Left ventricle myocardium inferior (tissue), 1 donor: ENCODE measurements around the gene ACTR6. TPM values are rescaled to one million over a fixed set of nuclear protein-coding genes. Genes with fewer than 3 reads are reported as not detected.

ENCODE experiments used
- DNase-seq: peaks from one replicate; pipeline ENCODE4 v3.0.0-alpha.2; 2020
- H3K27ac ChIP-seq: fragments of 200-600 bp; replicated peaks from 2 replicates; pipeline ENCODE4 v1.8.0; 2021
- H3K27me3 ChIP-seq: fragments of 200-600 bp; 2 replicates; pipeline ENCODE4 v1.8.0; 2021; ENCODE audit warnings: low read depth
- H3K36me3 ChIP-seq: fragments of 200-600 bp; 2 replicates; pipeline ENCODE4 v1.8.0; 2021
- H3K4me1 ChIP-seq: fragments of 200-600 bp; 2 replicates; pipeline ENCODE4 v1.8.0; 2021
- H3K4me3 ChIP-seq: fragments of 200-600 bp; 2 replicates; pipeline ENCODE4 v1.8.0; 2021; ENCODE audit warnings: mild to moderate bottlenecking, moderate library complexity
- H3K9me3 ChIP-seq: fragments of 200-600 bp; replicated peaks from 2 replicates; pipeline ENCODE4 v1.8.0; 2021
- intact Hi-C: fragments of 100-400 bp; cut with micrococcal nuclease; formaldehyde crosslinking; loops from one replicate; pipeline ENCODE4 v1.11.0; 2022
- total RNA-seq: library from RNA; stranded (reverse); fragmentation: NEBNext Ultra II Directional; extraction: Animal tissue kit (Norgen Biotek cat#: 25700); gene quantifications from one replicate; pipeline ENCODE4 v1.2.1, GENCODE V29; 2021
- TF ChIP-seq, protein P1 (sequence below): fragments of 200-600 bp; IDR thresholded peaks from 2 replicates; pipeline ENCODE4 v1.8.0; 2021; ENCODE audit warnings: antibody characterized with exemption, mild to moderate bottlenecking, borderline replicate concordance
- donor health status: DM: no; HTN: yes; CAD: no; lungs with severe emphysema.

The ACTR6 gene
- total RNA-seq, 1 donor from 2014 or later, result 18.3 TPM

DNA sequence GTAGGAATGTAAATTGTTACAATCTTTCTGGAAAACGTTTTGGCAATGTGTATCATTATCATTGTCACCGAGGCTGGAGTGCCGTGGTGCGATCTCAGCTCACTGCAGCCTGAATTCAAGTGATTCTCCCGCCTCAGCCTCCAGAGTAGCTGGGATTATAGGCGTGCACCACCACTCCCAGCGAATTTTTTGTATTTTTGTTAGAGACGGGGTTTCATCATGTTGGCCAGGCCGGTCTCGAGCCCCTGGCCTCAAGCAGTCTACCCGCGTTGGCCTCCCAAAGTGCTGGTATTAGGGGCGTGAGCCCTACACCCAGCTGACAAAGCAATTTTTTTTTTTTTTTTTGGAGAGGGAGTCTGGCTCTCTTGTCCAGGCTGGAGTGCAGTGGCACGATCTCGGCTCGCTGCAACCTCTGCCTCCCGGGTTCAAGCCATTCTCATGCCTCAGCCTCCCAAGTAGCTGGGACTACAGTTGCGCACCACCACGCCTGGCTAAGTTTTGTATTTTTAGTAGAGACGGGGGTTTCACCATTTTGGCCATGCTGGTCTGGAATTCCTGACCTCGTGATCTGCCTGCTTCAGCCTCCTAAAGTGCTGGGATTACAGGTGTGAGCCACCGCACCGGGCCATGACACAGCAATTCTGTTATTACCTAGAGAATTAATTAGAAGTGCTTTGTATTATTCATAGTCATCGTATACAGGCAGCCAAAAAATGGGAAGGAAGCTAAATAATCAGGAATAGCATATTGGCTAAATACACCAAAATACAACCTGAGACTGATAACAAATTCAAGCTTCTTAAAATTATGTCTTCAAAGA lies 1.2 kb downstream of the ACTR6 start:
- intact Hi-C loops, result no loop called here
- peaks cover 35% of the 10 kb centered on the region for H3K4me1 ChIP-seq
- no peaks in the 10 kb centered on the region for H3K9me3 ChIP-seq
- peak overlapping the region; percentile 93 for H3K4me3 ChIP-seq
- no peak overlapping the region for H3K27ac ChIP-seq
- TF ChIP-seq, protein P1, sequence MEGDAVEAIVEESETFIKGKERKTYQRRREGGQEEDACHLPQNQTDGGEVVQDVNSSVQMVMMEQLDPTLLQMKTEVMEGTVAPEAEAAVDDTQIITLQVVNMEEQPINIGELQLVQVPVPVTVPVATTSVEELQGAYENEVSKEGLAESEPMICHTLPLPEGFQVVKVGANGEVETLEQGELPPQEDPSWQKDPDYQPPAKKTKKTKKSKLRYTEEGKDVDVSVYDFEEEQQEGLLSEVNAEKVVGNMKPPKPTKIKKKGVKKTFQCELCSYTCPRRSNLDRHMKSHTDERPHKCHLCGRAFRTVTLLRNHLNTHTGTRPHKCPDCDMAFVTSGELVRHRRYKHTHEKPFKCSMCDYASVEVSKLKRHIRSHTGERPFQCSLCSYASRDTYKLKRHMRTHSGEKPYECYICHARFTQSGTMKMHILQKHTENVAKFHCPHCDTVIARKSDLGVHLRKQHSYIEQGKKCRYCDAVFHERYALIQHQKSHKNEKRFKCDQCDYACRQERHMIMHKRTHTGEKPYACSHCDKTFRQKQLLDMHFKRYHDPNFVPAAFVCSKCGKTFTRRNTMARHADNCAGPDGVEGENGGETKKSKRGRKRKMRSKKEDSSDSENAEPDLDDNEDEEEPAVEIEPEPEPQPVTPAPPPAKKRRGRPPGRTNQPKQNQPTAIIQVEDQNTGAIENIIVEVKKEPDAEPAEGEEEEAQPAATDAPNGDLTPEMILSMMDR, result no peak
- no peaks in the 10 kb centered on the region for H3K27me3 ChIP-seq
- H3K36me3 ChIP-seq, result peaks cover 17% of the 10 kb centered on the region
- no peak for DNase-seq

DNA sequence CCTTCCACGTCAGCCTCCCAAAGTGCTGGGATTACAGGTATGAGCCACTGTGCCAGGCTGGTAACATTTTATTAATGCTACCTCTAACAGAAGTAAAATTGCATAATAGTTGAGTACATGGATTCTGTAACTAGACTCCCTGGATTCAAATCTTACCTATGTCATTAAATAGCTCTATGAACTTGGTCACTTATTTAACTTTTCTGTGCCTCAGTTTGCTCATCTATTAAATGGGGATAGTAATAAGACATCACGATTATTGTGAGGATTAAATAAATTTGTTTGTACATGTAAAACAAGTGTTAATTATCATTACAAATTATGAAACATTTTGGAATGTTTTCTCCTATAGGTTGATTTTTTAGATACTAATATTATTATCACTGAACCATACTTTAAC lies 6.7 kb downstream of the ACTR6 start:
- no peak for DNase-seq
- no peak overlapping the region for H3K27ac ChIP-seq
- H3K4me3 ChIP-seq, result no peak overlapping the region
- TF ChIP-seq, protein P1, result no peak
- H3K36me3 ChIP-seq, result peaks cover 71% of the 10 kb centered on the region
- intact Hi-C loops, result no loop called here
- H3K4me1 ChIP-seq, result peaks cover 3% of the 10 kb centered on the region
- no peaks in the 10 kb centered on the region for H3K9me3 ChIP-seq
- H3K27me3 ChIP-seq, result no peaks in the 10 kb centered on the region

DNA sequence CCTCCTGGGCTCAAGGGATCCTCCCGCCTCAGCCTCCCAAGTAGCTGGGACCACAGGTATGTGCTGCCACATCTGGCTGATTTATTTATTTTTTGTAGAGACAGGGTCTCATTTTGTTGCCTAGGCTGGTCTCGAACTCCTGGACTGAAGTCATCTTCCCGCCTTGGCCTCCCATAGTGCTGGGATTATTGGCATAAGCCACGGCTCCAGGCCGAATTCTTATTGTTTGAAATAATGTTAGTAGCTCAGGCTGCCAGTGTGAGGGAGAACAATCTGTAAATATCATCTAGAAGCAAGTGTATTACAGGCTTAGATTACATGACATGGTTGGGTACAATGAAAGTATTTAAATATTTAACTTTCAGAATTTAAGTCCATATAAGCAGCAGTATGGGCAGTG lies 8.2 kb downstream of the ACTR6 start:
- DNase-seq, result no peak
- TF ChIP-seq, protein P1, result no peak
- no peaks in the 10 kb centered on the region for H3K9me3 ChIP-seq
- intact Hi-C loops, result no loop called here
- H3K4me1 ChIP-seq, result no peaks in the 10 kb centered on the region
- H3K36me3 ChIP-seq, result peaks cover 82% of the 10 kb centered on the region
- no peak overlapping the region for H3K27ac ChIP-seq
- H3K4me3 ChIP-seq, result no peak overlapping the region
- H3K27me3 ChIP-seq, result no peaks in the 10 kb centered on the region

DNA sequence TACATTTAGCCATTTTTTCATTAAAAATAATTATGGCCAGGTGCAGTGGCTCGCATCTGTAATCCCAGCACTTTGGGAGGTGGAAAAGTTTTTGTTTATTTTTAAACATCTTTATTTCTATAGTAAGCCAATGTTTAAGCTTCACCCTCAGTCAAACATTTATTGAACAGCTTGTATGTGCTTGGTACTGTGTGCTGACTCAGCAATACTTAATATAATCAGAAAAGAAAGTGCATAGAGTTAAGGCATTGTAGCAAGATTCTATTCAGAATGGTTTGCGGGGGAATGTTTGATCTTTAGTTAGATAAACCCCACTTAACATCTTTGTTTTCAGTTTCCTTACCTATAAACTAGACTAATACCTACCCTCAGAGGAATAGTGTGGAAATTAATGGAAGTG lies 11.1 kb downstream of the ACTR6 start:
- no peaks in the 10 kb centered on the region for H3K27me3 ChIP-seq
- intact Hi-C loops, result no loop called here
- no peaks in the 10 kb centered on the region for H3K4me1 ChIP-seq
- no peaks in the 10 kb centered on the region for H3K9me3 ChIP-seq
- no peak for DNase-seq
- peaks cover 83% of the 10 kb centered on the region for H3K36me3 ChIP-seq
- H3K27ac ChIP-seq, result no peak overlapping the region
- TF ChIP-seq, protein P1, result no peak
- no peak overlapping the region for H3K4me3 ChIP-seq

DNA sequence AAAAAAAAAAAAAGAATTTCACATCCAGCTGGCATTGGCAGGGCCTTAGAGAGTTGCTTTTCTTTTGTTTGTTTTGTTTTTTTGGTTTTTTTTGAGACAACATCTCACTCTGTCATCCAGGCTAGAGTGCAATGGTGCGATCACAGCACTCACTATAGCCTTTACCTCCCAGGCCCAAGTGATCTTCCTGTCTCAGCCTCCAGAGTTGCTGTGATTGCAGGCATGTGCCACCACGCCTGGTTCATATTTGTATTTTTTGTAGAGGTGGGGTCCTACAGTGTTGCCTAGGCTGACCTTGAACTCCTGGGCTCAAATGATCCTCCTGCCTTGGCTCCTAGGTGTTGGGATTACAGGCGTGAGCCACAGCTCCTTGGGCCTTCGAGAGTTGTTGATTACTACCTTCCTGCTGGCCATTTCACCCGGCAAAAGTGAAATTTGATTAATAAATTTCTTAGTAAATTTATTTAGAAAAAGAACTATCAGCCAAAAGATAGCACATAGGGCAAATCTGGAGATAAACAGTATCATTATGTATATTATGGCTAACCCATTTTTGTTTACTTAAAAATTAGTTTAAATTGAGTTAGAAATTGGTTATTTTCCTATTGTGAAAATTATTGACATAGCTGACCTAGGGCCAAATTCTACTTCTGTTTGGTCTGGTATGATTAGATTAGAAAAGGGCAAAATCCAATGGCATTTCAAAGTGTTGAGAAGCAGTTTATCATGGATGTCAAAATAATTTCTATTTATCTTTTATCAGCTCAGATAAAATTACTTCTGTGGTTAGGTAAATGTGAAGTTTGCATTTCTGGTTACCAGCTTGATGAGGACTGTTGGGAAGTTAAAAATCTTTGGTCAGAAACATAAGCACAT lies 12.6 kb downstream of the ACTR6 start:
- peaks cover 74% of the 10 kb centered on the region for H3K36me3 ChIP-seq

More for the DNA sequence above, 12.6 kb downstream of the ACTR6 start:
- H3K27ac ChIP-seq, result no peak overlapping the region
- no peak for DNase-seq
- no peak overlapping the region for H3K4me3 ChIP-seq
- intact Hi-C loops, result no loop called here
- H3K27me3 ChIP-seq, result no peaks in the 10 kb centered on the region
- no peaks in the 10 kb centered on the region for H3K9me3 ChIP-seq
- TF ChIP-seq, protein P1, result no peak
- no peaks in the 10 kb centered on the region for H3K4me1 ChIP-seq
